Omental fat pad (tissue), 4 donors: Measurements from ENCODE around the gene TBL1X. TPM values are rescaled to one million over a fixed set of nuclear protein-coding genes. Genes with fewer than 3 reads are reported as not detected.

Experiments used
- ATAC-seq: fragments of 150-250 bp; one replicate; pipeline ENCODE4 v1.9.1; 2016; ENCODE audit warnings: mild to moderate bottlenecking, moderate library complexity; ENCODE audit not compliant: low FRiP score
- DNase-seq: peaks from one replicate; pipeline ENCODE4 v3.0.0-alpha.2; 2019; ENCODE audit warnings: low spot score
- CTCF ChIP-seq, 3 donors: fragments of 450-650 bp; IDR thresholded peaks; one replicate each; pipeline ENCODE4 v1.5.1; 2016 to 2017; ENCODE audit warnings: antibody characterized with exemption in 3 of 3, mild to moderate bottlenecking in 3 of 3, moderate library complexity in 2 of 3
- total RNA-seq, 4 donors: library from RNA; depleted of rRNA; stranded (reverse); fragments of >200 nt; gene quantifications; one replicate each; pipeline ENCODE4 v1.1.0, GENCODE V29; 2016

The TBL1X gene
- total RNA-seq, 4 donors from 2014 or later: 13.1 to 22.7 (median 16.2) TPM

- DNase-seq (no peak), ATAC-seq (peak; percentile 58)
- TF ChIP-seq CTCF (IDR thresholded peaks at IDR 0.05): no peak
Measured at GRCh38 chrX:9785944-9786797, 321.3 kb downstream of the TBL1X start, which contains the start of gene SHROOM2. SHROOM2 (plus strand) TSS chrX:9786429; CDS start chrX:9786546, 117 bp downstream.

GRCh38 chrX:9786798-9787635 is 322.2 kb downstream of the TBL1X start:
- no peak for ATAC-seq
- TF ChIP-seq CTCF (IDR thresholded peaks at IDR 0.05): no peak
- no peak for DNase-seq

GRCh38 chrX:9788911-9789310 is 324.1 kb downstream of the TBL1X start:
- no peak for TF ChIP-seq CTCF (IDR thresholded peaks at IDR 0.05)
- DNase-seq (no peak), ATAC-seq (no peak)

DNA sequence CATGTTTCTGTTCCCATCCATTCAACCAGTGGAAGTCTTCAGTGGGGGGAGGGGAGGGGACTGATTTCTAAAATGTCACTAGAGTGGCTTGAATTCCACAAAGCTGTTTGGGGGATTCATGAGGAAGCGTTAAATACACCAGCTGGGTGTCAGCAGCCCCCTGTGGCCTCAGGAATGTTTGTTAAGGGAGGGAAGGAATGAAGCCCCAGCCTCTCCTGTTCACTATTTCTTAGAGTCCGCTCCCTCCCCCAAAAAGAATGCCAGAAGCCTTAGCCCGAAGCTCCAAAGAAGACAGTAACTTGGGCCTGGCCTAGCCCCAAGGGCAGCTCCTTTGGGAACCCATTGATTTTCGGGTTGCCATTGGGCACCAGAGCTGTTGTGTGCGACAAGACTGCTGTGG is 324.7 kb downstream of the TBL1X start:
- DNase-seq (no peak), ATAC-seq (no peak)
- no peak for TF ChIP-seq CTCF (IDR thresholded peaks at IDR 0.05)
